HepG2 (cell line): Measurements from ENCODE around the gene DDX10.

Experiments
- EP300 ChIP-seq, 3 experiments: sonication (generic) in 1 of 3; formaldehyde crosslinking in 1 of 3; IDR thresholded peaks; 2 replicates each; pipeline versions ENCODE4 v1.5.1 to v1.6.1; 2011 to 2020; ENCODE audit warnings: low read depth in 2 of 3, low read length in 2 of 3, borderline replicate concordance in 1 of 3, improper control_type of control experiment in 1 of 3, mild to moderate bottlenecking in 1 of 3, missing genetic modification reagents in 1 of 3, moderate library complexity in 1 of 3
- FOXJ3 ChIP-seq: sonication (generic); formaldehyde crosslinking; IDR thresholded peaks from 2 replicates; pipeline ENCODE4 v1.4.0; 2020; ENCODE audit warnings: missing genetic modification reagents, mild to moderate bottlenecking, borderline replicate concordance
- KAT7 ChIP-seq: IDR thresholded peaks from 2 replicates; pipeline ENCODE4 v1.6.1; 2018; ENCODE audit warnings: borderline replicate concordance, missing compliant biosample characterization
- KDM3A ChIP-seq: IDR thresholded peaks from 2 replicates; pipeline ENCODE4 v1.6.1; 2018; ENCODE audit warnings: low read depth, missing compliant biosample characterization
- MTA3 ChIP-seq: sonication (generic); formaldehyde crosslinking; IDR thresholded peaks from 2 replicates; pipeline ENCODE4 v1.4.0; 2020; ENCODE audit warnings: missing genetic modification reagents
- REST ChIP-seq, 2 experiments: IDR thresholded peaks; 2 replicates each; pipeline ENCODE4 v1.6.1; 2011 to 2012; ENCODE audit warnings: low read length in 2 of 2, borderline replicate concordance in 1 of 2, low read depth in 1 of 2, mild to moderate bottlenecking in 1 of 2, moderate library complexity in 1 of 2
- ZBTB7B ChIP-seq: sonication (generic); formaldehyde crosslinking; IDR thresholded peaks from 2 replicates; pipeline ENCODE4 v1.4.0; 2020; ENCODE audit warnings: missing genetic modification reagents
- ZNF609 ChIP-seq: sonication (generic); formaldehyde crosslinking; IDR thresholded peaks from 2 replicates; pipeline ENCODE4 v1.4.0; 2020; ENCODE audit warnings: mild to moderate bottlenecking, missing genetic modification reagents, borderline replicate concordance
- ZNF777 ChIP-seq: sonication (generic); formaldehyde crosslinking; IDR thresholded peaks from 2 replicates; pipeline ENCODE4 v1.4.0; 2020; ENCODE audit warnings: missing genetic modification reagents
- TF ChIP-seq, protein P1 (sequence below): sonication (generic); formaldehyde crosslinking; IDR thresholded peaks from 2 replicates; pipeline ENCODE4 v1.4.0; 2020; ENCODE audit warnings: missing genetic modification reagents, mild to moderate bottlenecking, borderline replicate concordance
- TF ChIP-seq, protein P2 (sequence below): sonication (generic); formaldehyde crosslinking; IDR thresholded peaks from 2 replicates; pipeline ENCODE4 v1.5.0; 2020; ENCODE audit warnings: mild to moderate bottlenecking, missing genetic modification reagents, moderate library complexity

- TF ChIP-seq, protein P1, sequence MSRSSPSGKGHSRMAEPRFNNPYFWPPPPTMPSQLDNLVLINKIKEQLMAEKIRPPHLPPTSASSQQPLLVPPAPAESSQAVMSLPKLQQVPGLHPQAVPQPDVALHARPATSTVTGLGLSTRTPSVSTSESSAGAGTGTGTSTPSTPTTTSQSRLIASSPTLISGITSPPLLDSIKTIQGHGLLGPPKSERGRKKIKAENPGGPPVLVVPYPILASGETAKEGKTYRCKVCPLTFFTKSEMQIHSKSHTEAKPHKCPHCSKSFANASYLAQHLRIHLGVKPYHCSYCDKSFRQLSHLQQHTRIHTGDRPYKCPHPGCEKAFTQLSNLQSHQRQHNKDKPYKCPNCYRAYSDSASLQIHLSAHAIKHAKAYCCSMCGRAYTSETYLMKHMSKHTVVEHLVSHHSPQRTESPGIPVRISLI (CRISPR knock-in tag): no peak
- TF ChIP-seq FOXJ3: no peak
- TF ChIP-seq, protein P2, sequence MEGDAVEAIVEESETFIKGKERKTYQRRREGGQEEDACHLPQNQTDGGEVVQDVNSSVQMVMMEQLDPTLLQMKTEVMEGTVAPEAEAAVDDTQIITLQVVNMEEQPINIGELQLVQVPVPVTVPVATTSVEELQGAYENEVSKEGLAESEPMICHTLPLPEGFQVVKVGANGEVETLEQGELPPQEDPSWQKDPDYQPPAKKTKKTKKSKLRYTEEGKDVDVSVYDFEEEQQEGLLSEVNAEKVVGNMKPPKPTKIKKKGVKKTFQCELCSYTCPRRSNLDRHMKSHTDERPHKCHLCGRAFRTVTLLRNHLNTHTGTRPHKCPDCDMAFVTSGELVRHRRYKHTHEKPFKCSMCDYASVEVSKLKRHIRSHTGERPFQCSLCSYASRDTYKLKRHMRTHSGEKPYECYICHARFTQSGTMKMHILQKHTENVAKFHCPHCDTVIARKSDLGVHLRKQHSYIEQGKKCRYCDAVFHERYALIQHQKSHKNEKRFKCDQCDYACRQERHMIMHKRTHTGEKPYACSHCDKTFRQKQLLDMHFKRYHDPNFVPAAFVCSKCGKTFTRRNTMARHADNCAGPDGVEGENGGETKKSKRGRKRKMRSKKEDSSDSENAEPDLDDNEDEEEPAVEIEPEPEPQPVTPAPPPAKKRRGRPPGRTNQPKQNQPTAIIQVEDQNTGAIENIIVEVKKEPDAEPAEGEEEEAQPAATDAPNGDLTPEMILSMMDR (CRISPR knock-in tag): no peak
- no peak for TF ChIP-seq KDM3A (CRISPR knock-in tag)
- TF ChIP-seq REST (IDR thresholded peaks at IDR 0.05; ENCODE audit: borderline replicate concordance in 1 of 2, low read depth in 1 of 2, low read length in 2 of 2): no peak
- TF ChIP-seq ZNF777 (CRISPR knock-in tag): no peak
- TF ChIP-seq KAT7: no peak
- TF ChIP-seq EP300 (IDR thresholded peaks at IDR 0.05; ENCODE audit: low read depth in 2 of 2, low read length in 2 of 2): no peak
- no peak for TF ChIP-seq EP300 (CRISPR knock-in tag; IDR thresholded peaks at IDR 0.05; ENCODE audit: borderline replicate concordance)
- TF ChIP-seq ZNF609 (CRISPR knock-in tag): no peak
- no peak for TF ChIP-seq ZBTB7B (CRISPR knock-in tag)
- TF ChIP-seq MTA3 (CRISPR knock-in tag): no peak
Measured at GRCh38 chr11:108877178-108877577, 212.3 kb downstream of the DDX10 start.
